HG02943 (cell line): ENCODE results near the gene F2R.

Experiments
- ATAC-seq: cut with Tn5 transposase; IDR thresholded peaks from one replicate; pipeline ENCODE4 v1.9.1; 2021; ENCODE audit warnings: mild to moderate bottlenecking, low read depth, moderate library complexity; ENCODE audit not compliant: unreplicated experiment

F2R gene

DNA sequence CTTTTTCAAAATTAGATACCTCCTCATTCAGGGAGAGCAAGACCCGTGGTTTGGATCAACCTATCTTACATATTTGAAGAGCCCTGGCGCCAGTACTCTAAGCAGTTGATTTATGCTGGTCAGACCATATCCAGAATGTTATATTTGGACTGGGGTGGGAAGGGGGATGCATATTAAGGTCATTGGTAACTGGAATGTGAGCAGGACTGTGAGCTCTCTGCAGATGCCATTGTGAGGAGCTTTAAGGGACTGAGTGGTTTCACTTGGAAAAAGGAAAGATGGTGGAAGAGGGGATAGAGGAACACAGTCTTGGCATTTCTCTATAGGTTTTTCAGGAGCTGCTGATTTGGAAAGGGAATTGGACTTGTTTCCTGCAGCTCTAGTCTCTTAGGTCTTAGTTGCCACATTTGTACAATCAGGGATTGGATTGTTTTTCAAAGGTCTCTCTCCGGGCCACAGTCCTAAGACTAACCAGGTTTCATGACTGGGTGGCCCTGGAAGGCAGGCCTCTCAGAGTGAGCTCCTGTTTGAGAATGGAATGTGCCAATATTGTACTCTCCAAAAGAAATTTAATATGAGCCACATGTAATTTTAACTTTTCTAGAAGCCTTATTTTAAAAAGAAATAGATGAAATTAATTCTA lies 25.8 kb upstream of the F2R start:
- no peak for ATAC-seq

DNA sequence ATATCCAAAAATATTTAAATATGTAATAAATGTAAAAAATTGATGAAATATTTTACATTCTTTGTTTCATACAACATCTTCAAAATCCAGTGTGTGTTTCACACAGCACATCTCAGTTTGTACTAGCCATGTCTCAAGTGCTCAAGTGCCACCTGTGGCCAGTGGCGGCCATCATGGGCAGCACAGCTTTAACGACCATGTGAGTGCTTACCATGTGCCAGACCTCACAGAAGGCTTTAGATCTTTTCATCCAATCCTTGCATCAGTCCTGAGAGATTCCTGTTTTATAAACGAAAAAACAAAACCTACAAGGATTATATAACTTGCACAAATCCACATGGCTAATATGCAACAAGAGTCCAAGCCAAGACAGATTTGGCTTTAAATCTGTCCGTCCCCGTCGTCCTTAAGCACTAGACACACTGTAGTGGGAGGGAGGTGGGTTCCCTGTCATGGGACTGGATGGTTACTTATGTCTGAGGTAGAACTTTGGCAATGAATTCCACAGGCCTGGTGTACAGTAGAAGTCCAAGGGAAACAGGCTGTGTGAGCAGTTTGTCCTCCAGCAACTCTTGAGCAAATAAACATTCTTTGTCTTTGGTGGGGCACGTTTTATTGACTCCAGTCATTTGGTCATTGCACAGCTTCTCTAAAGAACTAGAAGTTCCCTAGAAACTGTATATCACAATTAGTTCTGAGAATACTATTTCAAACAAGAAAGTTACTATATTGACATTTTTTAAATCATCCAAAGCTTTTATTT lies 25.0 kb upstream of the F2R start:
- no peak for ATAC-seq

DNA sequence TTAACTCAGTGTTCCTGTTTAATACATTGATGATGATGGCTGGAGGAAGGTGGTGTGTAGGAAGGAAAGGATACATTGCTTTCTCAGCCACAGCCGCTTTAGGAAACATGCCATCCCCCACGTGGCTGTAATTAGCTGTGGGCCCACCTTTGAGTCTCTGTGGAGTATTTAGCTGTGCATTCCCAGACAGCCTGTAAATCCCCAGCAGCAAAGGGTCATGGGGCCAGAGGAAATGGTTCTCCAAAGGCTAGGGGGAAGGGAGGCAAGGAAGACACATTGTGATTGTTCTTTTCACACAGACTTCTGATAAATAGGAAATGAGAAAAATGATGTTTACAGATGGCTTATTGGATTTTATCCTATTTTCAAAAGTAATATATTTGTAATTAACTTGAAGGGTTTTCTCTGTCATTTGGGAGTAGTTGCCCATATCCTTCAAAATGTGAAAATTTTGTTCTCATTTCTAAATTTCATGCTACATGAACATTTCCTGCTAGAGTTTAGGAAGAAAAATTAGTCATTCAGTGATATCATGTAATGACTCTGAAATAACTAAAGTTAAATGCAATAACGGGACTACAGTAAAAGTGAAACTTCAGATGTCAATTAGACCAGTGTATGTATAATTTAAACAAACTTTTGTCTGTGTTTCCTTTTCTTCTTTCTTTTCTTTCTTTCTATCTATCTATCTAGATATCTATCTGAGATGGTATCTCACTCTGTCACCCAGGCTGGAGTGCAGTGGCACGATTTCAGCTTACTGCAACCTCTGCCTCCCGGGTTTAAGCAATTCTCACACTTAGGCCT lies 24.3 kb upstream of the F2R start:
- ATAC-seq = no peak

DNA sequence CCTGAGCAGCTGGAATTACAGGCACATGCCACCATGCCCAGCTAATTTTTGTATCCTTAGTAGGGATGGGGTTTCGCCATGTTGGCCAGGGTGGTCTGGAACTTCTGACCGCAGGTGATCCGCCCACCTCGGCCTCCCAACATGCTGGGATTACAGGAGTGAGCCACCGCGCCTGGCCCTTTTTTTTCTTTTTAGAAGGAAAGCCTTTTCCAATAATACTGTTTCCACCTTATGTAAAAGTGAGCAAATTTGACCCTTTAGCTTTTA lies 23.7 kb upstream of the F2R start:
- no peak for ATAC-seq

DNA sequence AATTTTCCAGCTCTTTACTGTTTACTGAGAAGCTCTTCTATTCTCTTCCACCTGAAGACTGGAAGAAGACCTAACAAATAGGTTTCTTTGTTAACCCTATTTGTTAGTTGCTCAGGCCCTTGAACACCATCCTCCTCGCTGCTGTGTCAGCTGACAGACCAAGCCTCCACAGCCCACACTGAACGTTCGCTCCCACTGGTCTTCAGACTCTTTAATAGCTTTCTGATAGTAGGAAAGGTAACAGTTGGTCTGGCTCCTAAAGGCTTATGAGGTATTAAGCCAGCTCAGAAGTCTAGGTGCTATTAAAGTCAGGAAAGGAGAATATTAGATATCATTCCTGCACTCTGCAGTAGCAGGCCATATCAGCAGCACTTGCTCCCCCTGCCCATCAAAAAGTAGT lies 23.3 kb upstream of the F2R start:
- ATAC-seq = no peak

DNA sequence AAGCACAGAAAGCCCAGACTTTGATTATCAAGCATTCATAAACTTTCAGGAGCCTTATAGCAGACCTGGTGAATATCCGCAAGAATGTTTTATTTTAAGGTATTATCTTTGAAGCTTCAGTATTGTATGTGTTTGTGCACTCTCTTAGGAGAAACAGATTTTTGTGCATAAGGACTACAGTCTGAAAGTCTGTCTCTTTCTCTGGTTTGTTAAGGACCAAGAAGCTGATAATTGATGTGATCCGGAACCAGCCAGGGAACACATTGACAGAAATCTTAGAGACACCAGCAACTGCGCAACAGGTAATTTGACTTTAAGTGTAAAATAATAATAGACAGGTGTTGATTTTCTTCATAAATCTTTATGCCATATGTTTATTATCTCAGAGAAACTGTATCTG lies 22.8 kb upstream of the F2R start:
- ATAC-seq = no peak

DNA sequence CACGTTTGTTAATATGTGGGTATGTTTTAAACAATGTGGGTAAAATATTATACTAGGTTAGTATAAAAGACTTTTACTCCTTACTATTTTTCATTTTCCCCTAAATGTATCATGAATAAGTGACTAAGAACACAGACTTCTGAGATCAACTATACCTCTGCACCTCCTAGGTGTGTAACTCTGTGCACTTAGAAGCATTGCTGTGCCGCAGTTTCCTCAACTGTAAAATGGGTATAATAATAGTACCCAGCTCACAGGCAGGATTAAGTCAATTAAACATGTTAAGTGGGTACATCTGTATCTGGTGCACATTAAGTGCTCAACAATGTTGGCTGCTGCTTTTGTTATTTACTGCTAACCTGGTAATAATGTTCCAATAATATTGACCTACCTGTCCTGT lies 21.6 kb upstream of the F2R start:
- no peak for ATAC-seq

DNA sequence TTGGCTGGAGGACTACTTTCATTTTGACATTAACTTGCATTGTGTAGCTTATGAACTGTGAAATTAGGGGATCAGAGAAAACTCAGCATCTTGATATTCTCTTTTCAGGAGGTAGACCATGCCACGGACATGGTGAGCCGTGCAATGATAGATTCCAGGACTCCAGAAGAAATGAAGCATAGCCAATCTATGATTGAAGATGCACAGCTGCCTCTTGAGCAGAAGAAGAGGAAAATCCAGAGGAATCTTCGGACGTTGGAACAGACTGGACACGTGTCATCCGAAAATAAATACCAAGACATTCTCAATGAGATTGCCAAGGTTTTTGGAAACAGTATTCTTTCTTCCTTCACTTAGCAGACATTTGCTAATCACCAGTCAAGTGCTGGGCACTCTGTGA lies 20.6 kb upstream of the F2R start:
- no peak for ATAC-seq

DNA sequence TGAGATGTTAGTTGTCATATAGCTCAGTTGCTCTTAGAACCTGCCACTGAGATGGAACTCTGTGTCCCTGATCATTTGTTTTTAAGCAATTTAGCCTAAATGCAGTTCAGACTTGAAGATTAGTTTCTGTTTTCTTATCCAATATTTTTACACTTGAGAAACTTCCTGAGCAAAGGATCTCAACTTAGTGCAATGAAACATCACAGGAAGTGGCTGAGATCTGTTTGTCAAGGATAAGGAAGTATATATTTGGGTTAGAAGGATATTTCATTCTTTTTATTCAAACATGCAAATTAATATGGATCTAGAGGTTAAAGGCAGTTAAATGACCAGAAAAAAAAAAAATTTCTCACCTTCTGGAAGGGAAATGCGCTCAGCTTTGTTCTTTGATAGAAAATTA lies 19.7 kb upstream of the F2R start:
- no peak for ATAC-seq

DNA sequence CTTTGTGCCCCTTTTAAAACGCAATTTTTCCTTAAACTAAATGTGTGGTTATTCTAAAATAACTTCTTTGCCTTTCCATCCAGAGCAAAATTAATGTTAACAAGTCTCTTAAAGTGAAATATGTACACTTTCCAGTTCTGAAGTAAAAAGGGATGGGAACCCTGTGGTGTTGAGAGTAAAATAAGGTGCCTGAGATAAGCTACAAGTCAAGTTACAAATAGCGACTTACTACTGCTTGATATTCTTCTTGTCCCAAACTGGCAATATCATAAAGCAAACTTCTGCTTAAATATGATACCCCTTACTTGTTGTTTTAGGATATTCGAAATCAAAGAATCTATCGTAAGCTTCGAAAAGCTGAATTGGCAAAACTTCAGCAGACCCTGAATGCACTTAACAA lies 18.3 kb upstream of the F2R start:
- no peak for ATAC-seq

DNA sequence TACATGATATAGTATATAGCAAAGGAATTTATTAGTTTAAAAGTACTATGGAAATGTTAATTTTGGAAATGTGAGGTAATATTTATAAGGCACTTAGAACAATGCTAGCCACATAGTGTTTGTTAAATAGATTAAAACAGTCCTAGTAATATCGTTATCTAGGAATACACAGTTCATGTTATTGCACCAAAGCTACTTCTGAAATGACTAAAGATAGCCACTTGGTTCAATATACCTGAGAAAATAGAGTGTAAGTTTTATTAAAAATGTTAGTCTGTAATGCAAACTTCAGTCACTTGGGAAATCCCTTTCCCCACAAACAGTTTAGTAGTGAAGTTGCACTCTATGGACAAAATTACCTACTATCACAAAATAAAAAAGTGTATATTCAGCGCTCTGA lies 15.4 kb upstream of the F2R start:
- ATAC-seq = no peak

DNA sequence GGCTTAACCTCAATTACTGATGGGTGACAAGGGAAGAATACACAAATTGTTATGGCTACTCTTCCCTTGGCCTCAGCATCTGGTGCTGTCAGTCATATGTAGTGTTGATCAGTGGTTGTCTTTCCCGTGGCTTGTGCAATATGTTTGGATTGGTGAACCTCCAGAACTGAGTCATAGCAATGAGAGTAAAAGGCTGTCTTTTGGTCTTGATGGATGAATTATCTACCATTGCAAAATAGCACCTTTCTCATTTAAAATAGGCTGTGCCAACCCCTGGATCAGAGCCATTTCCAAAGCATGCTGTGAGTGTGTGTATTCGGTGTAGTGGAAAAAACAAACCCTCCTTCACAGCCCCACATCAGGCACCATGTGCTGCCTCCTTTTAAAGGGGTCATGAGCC lies 14.6 kb upstream of the F2R start:
- ATAC-seq = no peak

DNA sequence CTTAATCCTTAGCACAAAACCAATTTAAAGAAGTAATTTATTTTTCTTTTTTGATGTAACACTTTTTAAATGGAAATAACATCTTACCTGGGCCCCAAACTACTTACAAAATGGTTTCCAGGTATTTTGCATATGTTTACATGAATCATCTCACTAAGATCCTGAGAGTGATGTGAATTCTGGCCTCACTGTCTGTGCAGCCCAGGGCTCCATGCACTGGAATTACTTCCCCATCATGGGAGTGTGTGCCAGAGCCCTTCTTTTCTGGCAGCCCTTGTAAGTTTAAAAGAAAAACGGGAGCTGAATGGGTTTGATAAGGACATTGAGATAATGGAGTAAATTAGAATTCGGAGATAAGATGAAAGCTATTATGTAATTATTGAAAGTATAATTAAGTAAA lies 12.2 kb upstream of the F2R start:
- no peak for ATAC-seq

DNA sequence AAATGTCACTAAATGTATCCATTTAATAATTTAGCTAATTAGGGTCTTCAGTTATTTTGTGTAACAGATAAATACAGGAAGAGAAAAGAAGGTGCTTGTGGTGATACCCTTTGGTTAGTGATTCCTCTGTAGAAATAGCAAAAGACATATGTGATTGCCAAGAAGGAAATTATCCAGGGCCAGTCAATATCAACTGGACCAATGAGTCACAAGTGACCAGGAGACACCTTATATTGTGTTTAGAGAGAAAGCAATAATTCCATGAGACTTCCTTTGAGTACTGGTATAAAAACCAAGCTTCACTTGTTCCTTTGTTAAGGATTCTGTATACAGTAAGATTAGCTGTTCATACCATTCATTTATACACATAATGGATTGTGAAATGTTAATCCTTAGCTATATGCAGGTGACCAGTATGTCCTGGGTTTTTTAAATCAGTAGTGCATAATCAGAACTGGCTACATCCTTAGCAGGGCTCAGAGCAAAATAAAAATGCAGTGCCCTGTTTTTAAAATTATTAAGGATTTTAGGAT lies 11.7 kb upstream of the F2R start:
- no peak for ATAC-seq

DNA sequence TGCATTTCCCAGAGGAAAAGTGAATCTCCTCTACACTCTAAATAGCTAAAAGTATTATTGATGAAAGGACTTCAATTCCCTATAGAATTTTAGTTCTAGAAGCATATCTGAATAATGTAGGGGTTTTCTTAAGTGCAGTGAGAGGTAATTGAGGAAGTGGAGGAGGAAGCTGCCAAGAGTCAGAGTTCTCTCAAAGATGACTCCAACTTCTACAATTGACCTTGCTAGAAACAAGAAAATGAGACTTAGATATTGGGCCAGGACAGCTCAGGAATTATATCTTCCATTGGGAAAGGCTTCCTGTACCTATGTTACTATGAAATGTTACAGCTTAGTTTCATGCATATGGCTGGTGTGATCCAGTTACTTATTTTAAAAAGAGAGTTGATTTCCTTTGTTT lies 10.4 kb upstream of the F2R start:
- no peak for ATAC-seq

DNA sequence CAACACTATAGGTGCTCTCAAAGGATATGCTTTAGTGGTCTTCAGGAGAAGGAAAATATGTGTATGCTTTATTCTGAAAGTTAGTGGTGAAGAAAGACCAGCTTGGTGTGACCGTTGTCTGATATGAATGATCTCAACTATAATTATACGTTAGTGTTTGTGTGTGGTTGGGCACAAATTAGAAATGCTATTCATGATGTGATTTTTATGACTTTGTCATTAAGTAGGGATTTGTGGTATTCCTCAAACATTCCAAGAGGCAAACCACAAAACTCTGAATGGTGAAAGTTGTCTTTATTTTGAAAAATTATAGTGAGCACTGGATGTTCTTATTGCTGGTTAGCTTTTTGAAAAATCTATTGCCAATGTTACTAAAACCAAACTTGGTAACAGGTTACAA lies 6.2 kb upstream of the F2R start:
- ATAC-seq = no peak

DNA sequence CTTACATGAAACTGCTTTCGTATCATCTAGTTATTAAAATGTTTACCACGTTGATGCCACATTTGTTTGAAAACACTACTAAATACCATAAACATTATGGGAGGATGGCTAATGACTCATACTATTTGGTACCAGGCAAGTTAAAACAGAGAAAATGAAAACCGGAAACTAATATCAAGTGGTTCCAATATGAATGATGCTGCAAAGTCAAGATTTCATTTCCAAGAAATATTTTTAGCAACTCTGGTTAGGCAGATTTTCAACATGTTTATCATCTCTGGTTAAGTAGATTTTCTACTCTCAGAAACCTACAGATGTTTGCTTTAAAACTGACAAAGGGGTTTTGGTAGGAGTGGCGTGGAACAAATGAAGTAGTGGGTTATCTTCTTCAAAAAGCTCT lies 4.9 kb upstream of the F2R start:
- ATAC-seq = no peak

DNA sequence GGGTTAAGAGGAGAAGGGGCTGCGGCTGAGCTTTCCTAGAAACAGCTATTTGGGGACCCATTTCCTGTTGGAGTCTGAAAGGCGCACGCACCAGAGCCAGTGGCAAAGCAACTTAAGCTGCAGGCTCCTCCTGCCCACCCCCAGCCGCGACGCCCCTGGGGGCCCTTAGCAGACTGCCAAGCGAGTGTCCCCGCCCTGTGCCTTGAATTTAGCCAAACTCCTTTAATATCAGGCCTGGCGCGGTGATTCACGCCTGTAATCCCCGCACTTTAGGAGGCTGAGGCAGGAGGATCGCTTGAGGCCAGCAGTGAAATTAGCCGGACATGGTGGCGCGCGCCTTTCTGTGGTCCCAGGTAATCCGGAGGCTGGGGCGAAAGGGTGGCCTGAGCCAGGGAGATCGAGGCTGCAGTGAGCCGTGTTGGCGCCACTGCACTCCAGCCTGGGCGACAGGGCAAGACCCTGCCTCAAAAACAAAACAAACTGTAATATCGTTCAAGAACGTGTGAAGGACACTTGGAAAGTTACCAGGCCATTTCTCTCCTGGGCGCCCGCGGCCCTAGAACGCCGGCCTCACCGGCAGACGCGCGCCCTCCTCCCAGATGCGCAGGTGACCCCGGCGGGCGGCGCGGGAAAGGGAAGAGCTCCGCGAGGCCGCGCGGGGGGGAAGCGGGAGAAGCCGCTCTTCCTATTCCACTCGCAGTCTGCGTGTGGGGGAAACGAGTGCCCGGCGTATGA lies 1.0 kb upstream of the F2R start:
- no peak for ATAC-seq

DNA sequence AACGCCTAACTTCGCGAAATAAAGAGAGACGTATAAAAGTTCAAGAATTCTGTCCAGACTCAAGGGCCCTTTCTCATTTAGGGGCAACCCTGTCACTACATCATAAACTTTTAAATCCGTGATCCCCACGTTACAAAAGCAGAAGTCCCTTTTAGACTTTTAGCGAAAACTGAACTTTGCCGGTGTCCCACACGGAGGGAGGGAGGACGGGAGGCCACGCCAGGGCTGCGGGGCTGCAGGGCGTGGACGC lies 515 bp upstream of the F2R start:
- no peak for ATAC-seq

DNA sequence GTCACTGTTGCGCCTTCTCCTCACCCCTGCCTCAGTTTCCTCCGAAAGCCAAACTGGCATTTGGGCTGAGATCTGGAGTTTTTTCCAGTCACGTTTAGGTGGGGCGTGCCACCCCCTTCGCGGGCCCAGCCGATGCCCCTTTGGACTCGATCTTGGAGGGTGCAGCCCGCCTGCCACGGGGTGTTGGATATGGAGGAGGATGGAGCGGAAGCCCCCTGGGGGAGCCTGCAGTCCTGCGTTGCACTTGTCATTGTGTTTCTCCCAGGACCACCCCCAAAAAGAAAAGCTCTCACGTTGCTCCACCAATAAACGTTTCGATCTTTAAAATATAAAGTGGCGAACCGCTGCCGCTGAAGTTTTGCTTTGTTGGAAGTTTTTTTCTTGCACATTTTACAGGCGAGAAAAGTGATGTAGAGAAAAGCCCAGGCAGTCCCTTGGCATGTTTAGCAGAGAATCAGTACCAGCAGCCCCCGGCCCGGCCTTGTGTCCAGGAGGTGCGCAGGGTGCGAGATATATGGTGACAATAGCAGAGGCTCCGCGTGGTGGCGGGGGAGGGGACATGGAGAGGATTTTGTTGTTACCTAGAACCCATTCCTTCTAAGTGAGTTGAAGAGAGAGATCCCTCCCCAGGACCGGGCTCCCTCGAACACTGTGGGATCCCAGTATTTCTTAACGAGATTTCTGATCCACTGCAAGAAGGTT lies 681 bp downstream of the F2R start:
- ATAC-seq = no peak
